Body of pancreas (tissue), 4 donors: ENCODE results near the gene GPR155. TPM values are rescaled to one million over a fixed set of nuclear protein-coding genes. Genes with fewer than 3 reads are reported as not detected.

Experiments
- ATAC-seq: fragments of 150-250 bp; one replicate; pipeline ENCODE4 v1.9.1; 2016
- DNase-seq, 4 donors: peaks; one replicate each; pipeline ENCODE4 v3.0.0-alpha.2; 2019
- H3K27ac ChIP-seq, 4 donors: fragments of 200-600 bp; sonication (generic); 1 replicate in 3 of 4; 2 replicates in 1 of 4; pipeline versions ENCODE4 v1.5.1 to v1.6.1; 2016 to 2019; ENCODE audit warnings: mild to moderate bottlenecking in 1 of 4, mixed read lengths in 1 of 4, moderate library complexity in 1 of 4
- H3K27me3 ChIP-seq, 2 donors: fragments of 200-600 bp; sonication (generic); one replicate each; pipeline ENCODE4 v1.6.0; 2016; ENCODE audit warnings: mild to moderate bottlenecking in 1 of 2
- H3K36me3 ChIP-seq, 2 donors: fragments of 200-600 bp; sonication (generic); replicated peaks in 1 of 2; 2 replicates each; pipeline ENCODE4 v1.5.1; 2016; ENCODE audit warnings: low read depth in 2 of 2; ENCODE audit not compliant: insufficient read depth in 1 of 2
- H3K4me1 ChIP-seq: fragments of 200-600 bp; sonication (generic); one replicate; pipeline ENCODE4 v1.6.0; 2016
- H3K4me3 ChIP-seq, 2 donors: fragments of 200-600 bp; sonication (generic); 1 replicate in 1 of 2; 2 replicates in 1 of 2; pipeline ENCODE4 v1.5.1; 2016 to 2019
- H3K9me3 ChIP-seq, 3 donors: fragments of 200-600 bp; sonication (generic); 1 replicate in 2 of 3; 2 replicates in 1 of 3; pipeline ENCODE4 v1.5.1; 2016
- CTCF ChIP-seq, 7 experiments: fragments of 450-650 bp in 4 of 7; fragments of 200-600 bp in 3 of 7; sonication (generic) in 3 of 7; IDR thresholded peaks; one replicate each; pipeline ENCODE4 v1.5.1; 2016 to 2019; ENCODE audit warnings: antibody characterized with exemption in 7 of 7
- POLR2A ChIP-seq, 3 donors: fragments of 450-650 bp; IDR thresholded peaks; one replicate each; pipeline ENCODE4 v1.6.1; 2016; ENCODE audit warnings: antibody characterized with exemption in 3 of 3, mild to moderate bottlenecking in 2 of 3
- WGBS, 2 donors: methylation state at CpG; one replicate each; pipeline ENCODE4 v1.1.5; 2017; 5-methylcytosine and 5-hydroxymethylcytosine counted together
- intact Hi-C: fragments of 100-400 bp; cut with DNase I; formaldehyde crosslinking; loops from one replicate; pipeline ENCODE4 v1.15.1; 2023
- total RNA-seq, 2 donors: library from RNA; depleted of rRNA; stranded (reverse); fragments of >200 nt; gene quantifications; one replicate each; pipeline ENCODE4 v1.1.0, GENCODE V29; 2016

Gene GPR155
- total RNA-seq, 2 donors from 2014 or later: 4.6 to 8.6 TPM

- H3K4me3 ChIP-seq: no peak overlapping the region
- no peak for DNase-seq
- intact Hi-C loops: no loop called here
- H3K27ac ChIP-seq: no peak overlapping the region
- WGBS, 2 donors: 69 to 88% methylated on average over 1 of the region's 1 CpG
- H3K27me3 ChIP-seq: no peaks in the 10 kb centered on the region
- TF ChIP-seq CTCF (IDR thresholded peaks at IDR 0.05) (no peak), POLR2A (IDR thresholded peaks at IDR 0.05) (no peak)
- H3K36me3 ChIP-seq: peaks cover 14 to 22% of the 10 kb centered on the region in 2 donors
- no peak for ATAC-seq
- H3K4me1 ChIP-seq: no peaks in the 10 kb centered on the region
- H3K9me3 ChIP-seq: no peaks in the 10 kb centered on the region
Measured at GRCh38 chr2:174383796-174384195, 103.0 kb downstream of the GPR155 start.

Other genes with a start within 250 kb of the GPR155 start
- gene OLA1, start 238.5 kb downstream of the GPR155 start, total RNA-seq: 10 to 100 TPM; 17.8 to 43.3 TPM
- not detected for gene SP9, start 152.1 kb downstream of the GPR155 start, total RNA-seq
- gene SCRN3, start 91.3 kb downstream of the GPR155 start, total RNA-seq: 10 to 100 TPM; 18.7 to 19.8 TPM
- 10 to 100 TPM in 1 of 2 donors, 1 to 10 TPM in 1; 8.0 to 15.5 TPM for gene WIPF1, start 110.8 kb upstream of the GPR155 start, total RNA-seq